Ovary (tissue), 3 donors: Measurements from ENCODE around the gene USP30.

ENCODE experiments used
- EP300 ChIP-seq: sonication (generic); formaldehyde crosslinking; IDR thresholded peaks from one replicate; pipeline ENCODE4 v1.6.1; 2017; ENCODE audit warnings: antibody characterized with exemption
- POLR2A ChIP-seq: fragments of 450-650 bp; IDR thresholded peaks from one replicate; pipeline ENCODE4 v1.6.1; 2017; ENCODE audit warnings: antibody characterized with exemption, mild to moderate bottlenecking, moderate library complexity
- TF ChIP-seq, protein P1 (sequence below), 3 donors: fragments of 450-650 bp in 2 of 3; fragments of 200-600 bp in 1 of 3; IDR thresholded peaks; one replicate each; pipeline versions ENCODE4 v1.5.1 to v1.8.0; 2016 to 2022; ENCODE audit warnings: antibody characterized with exemption in 3 of 3, mild to moderate bottlenecking in 1 of 3
- donor health status: DM: no; HTN: no; CAD: no.

DNA sequence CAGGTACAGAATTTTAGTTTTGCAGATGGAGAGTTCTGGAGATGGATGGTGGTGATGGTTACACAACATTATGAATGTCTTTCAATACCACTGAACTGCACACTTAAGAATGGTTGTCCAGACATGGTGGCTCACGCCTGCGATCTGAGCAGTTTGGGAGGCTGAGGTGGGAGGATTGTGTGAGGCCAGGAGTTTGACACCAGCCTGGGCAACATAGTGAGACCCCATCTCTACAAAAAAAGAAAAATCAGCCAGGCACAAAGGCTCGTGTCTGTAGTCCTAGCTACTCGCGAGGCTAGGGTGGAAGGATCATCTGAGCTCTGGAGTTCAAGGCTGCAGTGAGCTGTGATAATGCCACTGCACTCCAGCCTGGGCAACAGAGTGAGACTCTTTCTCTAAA lies 8.1 kb upstream of the USP30 start:
- no peak for TF ChIP-seq EP300
- TF ChIP-seq POLR2A, result no peak
- TF ChIP-seq, protein P1, sequence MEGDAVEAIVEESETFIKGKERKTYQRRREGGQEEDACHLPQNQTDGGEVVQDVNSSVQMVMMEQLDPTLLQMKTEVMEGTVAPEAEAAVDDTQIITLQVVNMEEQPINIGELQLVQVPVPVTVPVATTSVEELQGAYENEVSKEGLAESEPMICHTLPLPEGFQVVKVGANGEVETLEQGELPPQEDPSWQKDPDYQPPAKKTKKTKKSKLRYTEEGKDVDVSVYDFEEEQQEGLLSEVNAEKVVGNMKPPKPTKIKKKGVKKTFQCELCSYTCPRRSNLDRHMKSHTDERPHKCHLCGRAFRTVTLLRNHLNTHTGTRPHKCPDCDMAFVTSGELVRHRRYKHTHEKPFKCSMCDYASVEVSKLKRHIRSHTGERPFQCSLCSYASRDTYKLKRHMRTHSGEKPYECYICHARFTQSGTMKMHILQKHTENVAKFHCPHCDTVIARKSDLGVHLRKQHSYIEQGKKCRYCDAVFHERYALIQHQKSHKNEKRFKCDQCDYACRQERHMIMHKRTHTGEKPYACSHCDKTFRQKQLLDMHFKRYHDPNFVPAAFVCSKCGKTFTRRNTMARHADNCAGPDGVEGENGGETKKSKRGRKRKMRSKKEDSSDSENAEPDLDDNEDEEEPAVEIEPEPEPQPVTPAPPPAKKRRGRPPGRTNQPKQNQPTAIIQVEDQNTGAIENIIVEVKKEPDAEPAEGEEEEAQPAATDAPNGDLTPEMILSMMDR (IDR thresholded peaks at IDR 0.05), result no peak
